Measurements from ENCODE around the gene DCC.

The DCC gene

GRCh38 chr18:52499016-52499415 lies 159.0 kb downstream of the DCC start:
- no peak for DNase-seq (ENCODE audit: low read depth in 2 of 2, low spot score in 1 of 2)

- no peak for DNase-seq (ENCODE audit: low read depth in 2 of 2, low spot score in 1 of 2)
These were observed 159.6 kb downstream of the DCC start for GRCh38 chr18:52499644-52500043.

- DNase-seq (ENCODE audit: low read depth in 2 of 2, low spot score in 1 of 2), result no peak
These were observed 164.6 kb downstream of the DCC start for GRCh38 chr18:52504589-52504988.

GRCh38 chr18:52510139-52510538 lies 170.1 kb downstream of the DCC start:
- DNase-seq (ENCODE audit: low read depth in 2 of 2, low spot score in 1 of 2), result no peak

- no peak for DNase-seq (ENCODE audit: low read depth in 2 of 2, low spot score in 1 of 2)
These were observed 178.1 kb downstream of the DCC start for GRCh38 chr18:52518086-52518485.

- no peak for DNase-seq (ENCODE audit: low read depth in 2 of 2, low spot score in 1 of 2)
These were observed 179.0 kb downstream of the DCC start for GRCh38 chr18:52519021-52519420.

- no peak for DNase-seq (ENCODE audit: low read depth in 2 of 2, low spot score in 1 of 2)
These were observed 183.6 kb downstream of the DCC start for GRCh38 chr18:52523566-52523965.

- no peak for DNase-seq (ENCODE audit: low read depth in 2 of 2, low spot score in 1 of 2)
These were observed 191.8 kb downstream of the DCC start for GRCh38 chr18:52531836-52532235.

GRCh38 chr18:52536039-52536438 lies 196.0 kb downstream of the DCC start:
- no peak for DNase-seq (ENCODE audit: low read depth in 2 of 2, low spot score in 1 of 2)

- DNase-seq (ENCODE audit: low read depth in 2 of 2, low spot score in 1 of 2), result no peak
These were observed 197.3 kb downstream of the DCC start for GRCh38 chr18:52537261-52537660.

- no peak for DNase-seq (ENCODE audit: low read depth in 2 of 2, low spot score in 1 of 2)
These were observed 201.1 kb downstream of the DCC start for GRCh38 chr18:52541056-52541455.

- no peak for DNase-seq (ENCODE audit: low read depth in 2 of 2, low spot score in 1 of 2)
These were observed 204.1 kb downstream of the DCC start for GRCh38 chr18:52544086-52544485.

- DNase-seq (ENCODE audit: low read depth in 2 of 2, low spot score in 1 of 2), result no peak
These were observed 206.8 kb downstream of the DCC start for GRCh38 chr18:52546686-52547346.

GRCh38 chr18:52553441-52553840 lies 213.4 kb downstream of the DCC start:
- DNase-seq (ENCODE audit: low read depth in 2 of 2, low spot score in 1 of 2), result no peak

- no peak for DNase-seq (ENCODE audit: low read depth in 2 of 2, low spot score in 1 of 2)
These were observed 214.2 kb downstream of the DCC start for GRCh38 chr18:52554180-52554579.

GRCh38 chr18:52567360-52567759 lies 227.4 kb downstream of the DCC start:
- DNase-seq (ENCODE audit: low read depth in 2 of 2, low spot score in 1 of 2), result no peak

GRCh38 chr18:52569492-52569891 lies 229.5 kb downstream of the DCC start:
- no peak for DNase-seq (ENCODE audit: low read depth in 2 of 2, low spot score in 1 of 2)

- no peak for DNase-seq (ENCODE audit: low read depth in 2 of 2, low spot score in 1 of 2)
These were observed 231.0 kb downstream of the DCC start for GRCh38 chr18:52570975-52571374.

- no peak for DNase-seq (ENCODE audit: low read depth in 2 of 2, low spot score in 1 of 2)
These were observed 232.3 kb downstream of the DCC start for GRCh38 chr18:52572036-52573000.

- DNase-seq (ENCODE audit: low read depth in 2 of 2, low spot score in 1 of 2), result no peak
These were observed 237.8 kb downstream of the DCC start for GRCh38 chr18:52577795-52578194.

- DNase-seq (ENCODE audit: low read depth in 2 of 2, low spot score in 1 of 2), result no peak
These were observed 242.1 kb downstream of the DCC start for GRCh38 chr18:52582061-52582460.

GRCh38 chr18:52582516-52582915 lies 242.5 kb downstream of the DCC start:
- no peak for DNase-seq (ENCODE audit: low read depth in 2 of 2, low spot score in 1 of 2)
